H9 (cell line): ENCODE measurements around the gene EDARADD. TPM values are rescaled to one million over a fixed set of nuclear protein-coding genes. Genes with fewer than 3 reads are reported as not detected.

ENCODE experiments used
- DNase-seq: peaks from one replicate; pipeline ENCODE4 v3.0.0-alpha.2; 2017
- H2AFZ ChIP-seq: one replicate; pipeline ENCODE4 v1.6.1; 2013; ENCODE audit warnings: mild to moderate bottlenecking, low read length, control low read depth, moderate library complexity
- H2AK5ac ChIP-seq: 2 replicates; pipeline ENCODE4 v1.6.1; 2013; ENCODE audit warnings: low read length, control low read depth, mixed read lengths; ENCODE audit not compliant: insufficient read length
- H2BK120ac ChIP-seq: one replicate; pipeline ENCODE4 v1.6.1; 2013; ENCODE audit warnings: low read depth, mild to moderate bottlenecking, low read length, control low read depth, inconsistent platforms; ENCODE audit not compliant: poor library complexity, severe bottlenecking
- H2BK12ac ChIP-seq: 2 replicates; pipeline ENCODE4 v1.6.1; 2013; ENCODE audit warnings: low read length, control low read depth, mixed read lengths, low read depth; ENCODE audit not compliant: insufficient read length
- H2BK15ac ChIP-seq: 2 replicates; pipeline ENCODE4 v1.6.1; 2013; ENCODE audit warnings: low read depth, low read length, control low read depth
- H2BK20ac ChIP-seq: one replicate; pipeline ENCODE4 v1.6.1; 2013; ENCODE audit warnings: low read depth, mild to moderate bottlenecking, low read length, control low read depth, inconsistent platforms; ENCODE audit not compliant: poor library complexity, severe bottlenecking
- H2BK5ac ChIP-seq: 2 replicates; pipeline ENCODE4 v1.6.1; 2013; ENCODE audit warnings: low read length, control low read depth, mixed read lengths; ENCODE audit not compliant: insufficient read length
- H3K14ac ChIP-seq: 2 replicates; pipeline ENCODE4 v1.6.1; 2013; ENCODE audit warnings: low read length, control low read depth; ENCODE audit not compliant: insufficient read depth
- H3K18ac ChIP-seq: 2 replicates; pipeline ENCODE4 v1.6.1; 2013; ENCODE audit warnings: low read depth, mild to moderate bottlenecking, mixed read lengths, low read length, control low read depth; ENCODE audit not compliant: insufficient read length
- H3K23ac ChIP-seq: 2 replicates; pipeline ENCODE4 v1.6.1; 2013; ENCODE audit warnings: low read length, control low read depth, mixed read lengths, low read depth; ENCODE audit not compliant: insufficient read length
- H3K23me2 ChIP-seq: 2 replicates; pipeline ENCODE4 v1.6.1; 2013; ENCODE audit warnings: low read depth, mild to moderate bottlenecking, mixed read lengths, low read length, control low read depth; ENCODE audit not compliant: insufficient read length, poor library complexity, severe bottlenecking
- H3K27ac ChIP-seq: 2 replicates; pipeline ENCODE4 v1.5.1; 2013; ENCODE audit warnings: low read length, control low read depth, mixed read lengths, low read depth; ENCODE audit not compliant: insufficient read length
- H3K27me3 ChIP-seq: 2 replicates; pipeline ENCODE4 v1.6.1; 2013; ENCODE audit warnings: low read length, control low read depth, inconsistent platforms; ENCODE audit not compliant: insufficient read depth
- H3K4ac ChIP-seq: 2 replicates; pipeline ENCODE4 v1.6.1; 2013; ENCODE audit warnings: low read depth, mild to moderate bottlenecking, control low read depth, inconsistent platforms, low read length, moderate library complexity
- H3K4me1 ChIP-seq: 2 replicates; pipeline ENCODE4 v1.6.1; 2013; ENCODE audit warnings: low read length, control low read depth, inconsistent platforms; ENCODE audit not compliant: insufficient read depth
- H3K4me2 ChIP-seq: 2 replicates; pipeline ENCODE4 v1.6.1; 2013; ENCODE audit warnings: low read length, control low read depth, mixed read lengths; ENCODE audit not compliant: insufficient read length, insufficient read depth
- H3K56ac ChIP-seq: 2 replicates; pipeline ENCODE4 v1.6.1; 2013; ENCODE audit warnings: low read depth, mild to moderate bottlenecking, mixed read lengths, low read length, control low read depth; ENCODE audit not compliant: insufficient read length
- H3K79me1 ChIP-seq: 2 replicates; pipeline ENCODE4 v1.6.1; 2013; ENCODE audit warnings: low read depth, mild to moderate bottlenecking, moderate library complexity, low read length, control low read depth, inconsistent platforms; ENCODE audit not compliant: insufficient read depth, poor library complexity, severe bottlenecking
- H3K79me2 ChIP-seq: 2 replicates; pipeline ENCODE4 v1.6.1; 2013; ENCODE audit warnings: low read length, control low read depth, inconsistent platforms; ENCODE audit not compliant: insufficient read depth
- H3K9ac ChIP-seq: 2 replicates; pipeline ENCODE4 v1.6.1; 2013; ENCODE audit warnings: low read length, control low read depth, mixed read lengths; ENCODE audit not compliant: insufficient read length; ENCODE audit errors: extremely low read depth
- H3K9me3 ChIP-seq: one replicate; pipeline ENCODE4 v1.6.1; 2013; ENCODE audit warnings: low read depth, low read length, inconsistent platforms; ENCODE audit not compliant: control insufficient read depth
- H3T11ph ChIP-seq: one replicate; pipeline ENCODE4 v1.6.1; 2013; ENCODE audit warnings: mild to moderate bottlenecking, low read length, control low read depth, inconsistent platforms
- H4K20me1 ChIP-seq: one replicate; pipeline ENCODE4 v1.6.1; 2013; ENCODE audit not compliant: control insufficient read depth, insufficient read length, insufficient read depth
- H4K5ac ChIP-seq: 2 replicates; pipeline ENCODE4 v1.6.1; 2013; ENCODE audit warnings: low read depth, mild to moderate bottlenecking, mixed read lengths, low read length, control low read depth; ENCODE audit not compliant: insufficient read length
- H4K8ac ChIP-seq: replicated peaks from 2 replicates; pipeline ENCODE4 v1.6.1; 2013; ENCODE audit warnings: low read length, control low read depth, mixed read lengths, low read depth; ENCODE audit not compliant: insufficient read length
- H4K91ac ChIP-seq: 2 replicates; pipeline ENCODE4 v1.6.1; 2013; ENCODE audit warnings: low read depth, mild to moderate bottlenecking, moderate library complexity, mixed read lengths, low read length, control low read depth; ENCODE audit not compliant: insufficient read length
- H3K27ac Mint-ChIP-seq, 3 experiments: 2 replicates in 2 of 3; 3 replicates in 1 of 3; pipeline ENCODE4 v1.8.0; 2020 to 2021; ENCODE audit warnings: mixed read lengths in 3 of 3, mild to moderate bottlenecking in 1 of 3, moderate library complexity in 1 of 3
- H3K27me3 Mint-ChIP-seq: 2 replicates; pipeline ENCODE4 v1.8.0; 2021; ENCODE audit warnings: low read depth, mild to moderate bottlenecking, moderate library complexity, mixed read lengths
- H3K36me3 Mint-ChIP-seq, 3 experiments: 2 replicates in 2 of 3; 3 replicates in 1 of 3; pipeline ENCODE4 v1.8.0; 2020 to 2021; ENCODE audit warnings: low read depth in 3 of 3, mixed read lengths in 3 of 3; ENCODE audit not compliant: insufficient read depth in 1 of 3
- H3K4me1 Mint-ChIP-seq, 2 experiments: 2 replicates each; pipeline ENCODE4 v1.8.0; 2020; ENCODE audit warnings: mixed read lengths in 2 of 2
- H3K4me3 Mint-ChIP-seq, 2 experiments: 2 replicates in 1 of 2; 3 replicates in 1 of 2; pipeline ENCODE4 v1.8.0; 2020 to 2021; ENCODE audit warnings: mild to moderate bottlenecking in 2 of 2, mixed read lengths in 2 of 2, moderate library complexity in 1 of 2
- H3K9me3 Mint-ChIP-seq, 2 experiments: 2 replicates in 1 of 2; 3 replicates in 1 of 2; pipeline ENCODE4 v1.8.0; 2020; ENCODE audit warnings: mild to moderate bottlenecking in 2 of 2, mixed read lengths in 2 of 2, moderate library complexity in 1 of 2
- CTCF ChIP-seq: fragments of 200-600 bp; sonication (generic); conservative IDR thresholded peaks from 3 replicates; pipeline ENCODE4 v1.8.0; 2021; ENCODE audit warnings: antibody characterized with exemption, mild to moderate bottlenecking
- WGBS: extraction: QIAGEN DNeasy Blood & Tissue Kit; methylation state at CpG from one replicate; pipeline ENCODE4 v1.1.7; 2013; ENCODE audit warnings: missing lambda C conversion rate, low lambda C conversion rate, mixed read lengths; ENCODE audit not compliant: insufficient read length; ENCODE audit errors: extremely low coverage; 5-methylcytosine and 5-hydroxymethylcytosine counted together
- total RNA-seq: library from RNA; stranded (reverse); gene quantifications from 2 replicates; pipeline ENCODE4 v1.2.1, GENCODE V29; 2021

The EDARADD gene
- total RNA-seq, 1 experiment from 2014 or later: 3.8 TPM

- no peak overlapping the region for H4K8ac ChIP-seq
- no peak overlapping the region for H2BK12ac ChIP-seq
- H2BK15ac ChIP-seq: no peak overlapping the region
- H3K27ac ChIP-seq: no peak overlapping the region
- H2BK5ac ChIP-seq: no peak overlapping the region
- no peaks in the 10 kb centered on the region for H4K20me1 ChIP-seq
- H3K23ac ChIP-seq: no peak overlapping the region
- H3K79me2 ChIP-seq: no peaks in the 10 kb centered on the region
- no peak overlapping the region for H4K91ac ChIP-seq
- H4K5ac ChIP-seq: no peak overlapping the region
- TF ChIP-seq CTCF: no peak
- no peak overlapping the region for H3K18ac ChIP-seq
- H3K79me1 ChIP-seq: no peaks in the 10 kb centered on the region
- Mint-ChIP-seq H3K4me1 (peaks cover 9 to 10% of the 10 kb centered on the region in 2 experiments), H3K27ac (no peak overlapping the region), H3K9me3 (no peaks in the 10 kb centered on the region; a peak in 1 of 5 replicates), H3K27me3 (no peaks in the 10 kb centered on the region), H3K36me3 (peaks cover 2 to 12% (median 7%) of the 10 kb centered on the region in 3 experiments; a peak in 4 of 7 replicates), H3K4me3 (no peak overlapping the region; a peak in 1 of 5 replicates)
- H3K56ac ChIP-seq: no peak overlapping the region
- H3K9ac ChIP-seq: no peak overlapping the region
- H2BK120ac ChIP-seq: no peak overlapping the region
- H3K14ac ChIP-seq: no peak overlapping the region
- no peak overlapping the region for H2AK5ac ChIP-seq
- no peak overlapping the region for H2BK20ac ChIP-seq
- H3K4me1 ChIP-seq: no peaks in the 10 kb centered on the region
- no peaks in the 10 kb centered on the region for H3K9me3 ChIP-seq
- no peak overlapping the region for H3K4me2 ChIP-seq
- no peaks in the 10 kb centered on the region for H3K27me3 ChIP-seq
- no peaks in the 10 kb centered on the region for H3K23me2 ChIP-seq
- no peak for DNase-seq
- H2AFZ ChIP-seq: no peak overlapping the region
- no peak overlapping the region for H3T11ph ChIP-seq
- H3K4ac ChIP-seq: no peak overlapping the region
- WGBS: no CpG with 5 or more reads among the region's 5 CpGs
These were observed 86.8 kb downstream of the EDARADD start for GRCh38 chr1:236480758-236481436.
